Fibroblast of mammary gland (primary cell): ENCODE data around the gene KSR1.

Experiments
- DNase-seq: peaks from one replicate; pipeline ENCODE4 v3.0.0-alpha.2; 2010; ENCODE audit warnings: low read depth
- H3K4me3 ChIP-seq: 2 replicates; pipeline ENCODE4 v1.5.1; 2011; ENCODE audit warnings: low read depth, mild to moderate bottlenecking, low read length, moderate library complexity; ENCODE audit not compliant: control insufficient read depth
- CTCF ChIP-seq: conservative IDR thresholded peaks from 2 replicates; pipeline ENCODE4 v1.5.1; 2011; ENCODE audit warnings: low read depth, low read length, inconsistent platforms; ENCODE audit not compliant: control insufficient read depth, insufficient read depth

The KSR1 gene

GRCh38 chr17:27538156-27538955 is 82.1 kb downstream of the KSR1 start:
- no peak overlapping the region for H3K4me3 ChIP-seq
- no peak for DNase-seq
- TF ChIP-seq CTCF, result no peak

DNA sequence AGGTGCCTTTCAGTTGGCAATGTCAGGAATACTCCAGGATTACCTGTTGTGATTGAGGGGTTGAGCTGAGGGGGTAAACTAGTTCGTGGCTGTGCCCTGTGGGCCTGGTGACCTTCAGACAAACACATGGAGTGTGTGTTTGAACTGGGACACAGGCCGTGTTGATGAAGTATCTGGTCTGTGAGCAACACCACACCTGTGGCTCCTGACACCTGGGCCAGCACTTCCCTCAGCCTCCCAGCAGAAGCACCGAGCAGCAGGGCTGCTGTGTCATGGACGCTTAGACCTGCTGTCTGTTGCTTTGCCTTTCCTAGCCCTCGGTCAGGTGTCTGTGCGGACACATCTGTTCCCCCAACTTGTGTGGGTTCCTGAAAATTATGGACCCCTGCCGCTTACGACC is 82.9 kb downstream of the KSR1 start:
- H3K4me3 ChIP-seq, result no peak overlapping the region
- TF ChIP-seq CTCF, result no peak
- DNase-seq, result no peak

DNA sequence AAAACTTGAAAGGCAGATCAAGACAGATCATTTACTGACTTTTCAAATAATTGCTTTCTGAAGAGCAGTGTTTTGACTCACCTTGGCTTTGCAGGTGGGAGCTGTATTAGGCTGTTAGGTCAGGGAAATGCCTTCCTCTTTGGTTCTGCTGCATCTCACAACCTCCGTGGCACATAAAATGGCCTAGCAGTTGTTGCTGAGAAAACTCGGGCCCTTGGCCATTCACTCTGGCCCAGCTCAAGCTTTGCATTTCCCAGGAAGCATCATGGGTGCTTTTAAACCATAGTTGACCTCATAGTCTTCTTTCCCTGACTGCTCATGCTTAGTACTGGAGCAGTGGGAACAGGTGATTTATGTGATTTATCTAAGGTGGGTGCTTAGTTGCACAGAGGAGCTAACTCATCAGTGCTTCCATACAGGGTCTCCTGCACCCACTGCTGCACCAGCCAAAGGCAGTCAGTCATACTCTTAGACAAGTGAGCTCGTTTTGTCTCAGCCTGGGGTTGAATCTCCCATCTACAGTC is 83.6 kb downstream of the KSR1 start:
- no peak overlapping the region for H3K4me3 ChIP-seq
- no peak for TF ChIP-seq CTCF
- no peak for DNase-seq

DNA sequence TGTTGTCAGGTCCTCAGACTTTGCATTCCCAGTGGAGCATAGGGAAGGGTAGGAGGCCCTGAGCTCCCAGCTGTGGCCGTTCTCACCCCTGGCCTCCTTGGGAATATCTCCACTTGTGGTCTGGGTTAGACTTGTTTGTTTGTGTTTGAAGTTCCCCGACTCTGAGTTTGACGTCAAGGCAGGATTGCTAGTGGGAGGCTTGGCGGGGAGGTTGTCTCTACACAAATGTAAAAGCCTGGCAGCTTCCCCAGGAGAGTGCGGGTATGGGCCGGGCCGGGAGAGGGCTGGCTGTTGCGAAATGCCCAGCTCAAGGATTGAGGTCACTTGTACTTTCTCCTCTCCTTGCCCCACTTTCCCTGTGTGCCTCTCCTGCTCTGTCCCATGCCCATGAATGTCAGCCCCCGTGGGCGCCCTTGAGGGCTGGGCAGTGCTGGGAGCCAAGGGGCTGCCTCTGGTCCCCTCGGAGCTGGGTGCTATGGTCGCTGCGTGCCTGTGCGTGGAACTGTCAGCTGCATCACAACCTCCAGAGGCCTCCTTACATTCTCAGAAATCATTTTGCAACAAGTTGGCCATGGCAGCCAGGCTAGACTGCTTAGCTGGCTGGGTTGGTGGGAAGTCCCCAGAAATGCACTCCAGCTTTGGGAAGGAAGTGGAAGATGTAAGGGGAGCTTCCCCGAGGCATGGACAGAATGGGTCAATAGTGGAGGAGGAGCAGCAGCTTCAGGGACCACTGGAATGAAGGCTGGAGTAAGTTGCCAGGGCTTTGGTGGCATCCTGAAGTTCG is 84.3 kb downstream of the KSR1 start:
- no peak for TF ChIP-seq CTCF
- DNase-seq, result peak; percentile 97
- H3K4me3 ChIP-seq, result no peak overlapping the region

DNA sequence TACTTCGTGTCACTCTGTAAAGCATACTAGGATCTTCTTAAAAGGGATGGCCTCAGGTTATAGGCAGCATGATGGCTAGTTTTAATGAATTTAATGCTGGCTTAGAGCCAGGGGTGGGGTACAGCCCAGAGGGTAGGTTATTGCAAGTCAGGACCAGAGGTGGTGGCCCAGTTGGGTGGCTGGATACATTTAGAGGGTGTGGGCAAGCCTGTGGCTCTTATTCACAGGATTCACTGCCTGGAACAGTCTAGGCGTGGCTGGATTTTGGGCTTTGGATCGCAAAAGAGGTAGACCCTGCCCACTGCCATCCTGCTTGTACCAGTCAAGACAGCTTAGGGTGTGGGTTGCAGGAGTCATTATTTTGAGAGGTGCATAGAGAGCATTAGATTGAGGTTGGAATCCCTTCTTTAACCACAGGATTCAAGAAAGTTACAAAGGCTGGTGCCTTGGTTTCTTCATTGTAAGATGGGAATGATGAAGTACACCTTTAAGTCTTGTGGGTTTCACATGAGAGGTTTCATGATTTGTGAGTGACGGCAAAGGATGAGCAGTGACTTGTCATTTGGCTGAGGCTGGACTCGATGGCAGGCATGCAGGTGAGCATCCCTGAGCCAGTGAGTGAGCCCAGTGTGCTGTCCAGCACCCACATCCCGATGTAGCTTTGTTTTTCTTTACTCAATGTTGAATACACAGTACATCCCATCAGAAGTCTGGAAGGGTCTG is 85.2 kb downstream of the KSR1 start:
- H3K4me3 ChIP-seq, result no peak overlapping the region
- DNase-seq, result no peak
- TF ChIP-seq CTCF, result no peak

DNA sequence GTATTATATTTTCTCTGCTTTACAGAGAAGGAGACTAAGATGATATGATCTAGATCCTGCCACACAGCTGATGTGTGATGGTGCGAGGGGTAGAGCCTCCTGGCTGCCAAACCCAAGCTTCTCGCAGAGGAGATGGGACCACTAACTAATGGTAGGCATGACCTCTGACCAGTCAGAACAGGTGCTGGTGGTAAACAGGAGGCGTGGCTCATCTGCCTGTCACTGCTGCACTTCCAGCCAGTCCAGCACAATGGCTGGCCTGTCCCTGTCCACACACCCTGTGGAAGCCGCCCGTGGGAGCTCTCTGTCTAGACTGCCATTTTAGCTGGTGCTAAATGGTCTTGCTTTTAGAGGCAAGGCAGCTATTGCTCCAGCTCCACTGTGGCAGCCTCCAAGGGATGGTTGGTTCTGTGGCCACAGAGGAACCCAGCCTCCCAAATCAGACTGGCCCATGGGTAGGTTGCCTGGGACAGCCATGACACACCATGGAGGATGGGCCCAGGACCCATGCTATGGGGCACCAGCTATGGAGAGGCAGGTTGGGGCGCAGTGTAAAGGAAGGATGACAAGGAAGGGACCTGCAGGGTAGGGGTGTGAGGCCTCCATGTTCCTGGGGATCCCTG is 86.7 kb downstream of the KSR1 start:
- no peak for TF ChIP-seq CTCF
- DNase-seq, result no peak
- no peak overlapping the region for H3K4me3 ChIP-seq
